Neural crest cell (in vitro differentiated cells): ENCODE data around the gene PGLYRP2. TPM values are rescaled to one million over a fixed set of nuclear protein-coding genes. Genes with fewer than 3 reads are reported as not detected.

Experiments used
- DNase-seq: peaks from one replicate; pipeline ENCODE4 v3.0.0; 2021; ENCODE audit warnings: low read depth, mixed read lengths, low spot score
- H3K27ac Mint-ChIP-seq: one replicate; pipeline ENCODE4 v1.8.0; 2021; ENCODE audit warnings: mild to moderate bottlenecking, mixed read lengths; ENCODE audit not compliant: unreplicated experiment
- H3K27me3 Mint-ChIP-seq: 2 replicates; pipeline ENCODE4 v1.8.0; 2021; ENCODE audit warnings: low read depth, mild to moderate bottlenecking, mixed read lengths
- H3K36me3 Mint-ChIP-seq: 2 replicates; pipeline ENCODE4 v1.8.0; 2021; ENCODE audit warnings: low read depth, mild to moderate bottlenecking, mixed read lengths
- H3K4me1 Mint-ChIP-seq: 2 replicates; pipeline ENCODE4 v1.8.0; 2021; ENCODE audit warnings: mixed read lengths
- H3K4me3 Mint-ChIP-seq: one replicate; pipeline ENCODE4 v1.8.0; 2021; ENCODE audit warnings: mild to moderate bottlenecking, mixed read lengths
- H3K9me3 Mint-ChIP-seq: 2 replicates; pipeline ENCODE4 v1.8.0; 2021; ENCODE audit warnings: mixed read lengths
- total RNA-seq: library from RNA; stranded (reverse); gene quantifications from 2 replicates; pipeline ENCODE4 v1.2.1, GENCODE V29; 2021
- TF ChIP-seq, protein P1 (sequence below): fragments of 200-600 bp; sonication (generic); conservative IDR thresholded peaks from 2 replicates; pipeline ENCODE4 v1.5.0; 2021; ENCODE audit warnings: antibody characterized with exemption, mild to moderate bottlenecking

PGLYRP2 gene
- total RNA-seq, 1 donor from 2014 or later = not detected

DNA sequence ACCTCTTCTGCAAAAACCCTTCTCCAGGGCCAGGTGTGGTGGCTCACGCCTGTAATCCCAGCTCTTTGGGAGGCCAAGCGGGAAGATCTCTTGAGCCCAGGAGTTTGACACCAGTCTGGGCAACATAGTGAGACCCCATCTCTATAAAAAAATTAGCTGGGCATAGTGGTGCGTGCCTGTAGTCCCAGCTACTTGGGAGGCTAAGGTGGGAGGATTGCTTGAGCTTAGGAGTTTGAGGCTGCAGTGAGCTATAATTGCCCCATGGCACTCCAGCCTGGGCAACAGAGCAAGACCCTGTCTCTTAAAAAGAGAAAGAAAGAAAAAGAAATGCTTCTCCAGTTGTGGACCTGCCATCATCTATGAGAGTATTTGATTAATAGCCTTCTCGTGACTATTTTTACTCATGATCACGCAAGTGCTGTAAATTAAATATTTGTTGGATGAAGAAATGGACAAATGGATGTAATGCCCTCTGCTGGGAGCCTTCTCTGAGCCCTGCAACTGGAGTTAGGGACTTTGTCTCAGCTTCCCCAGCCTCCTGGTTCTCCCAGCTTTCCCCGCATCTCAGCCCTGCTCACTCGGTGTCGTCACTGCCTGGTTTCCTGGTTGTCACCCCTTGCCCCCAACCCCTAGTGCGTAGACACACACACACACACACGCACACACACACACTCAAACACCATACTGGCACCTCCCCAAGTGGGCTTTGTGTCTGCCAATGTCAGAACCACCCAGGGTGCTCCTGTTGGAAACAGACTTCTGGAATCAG, 41.8 kb downstream of the PGLYRP2 start:
- peaks cover 3% of the 10 kb centered on the region for H3K36me3 Mint-ChIP-seq
- no peak overlapping the region for H3K4me3 Mint-ChIP-seq
- no peak overlapping the region for H3K27ac Mint-ChIP-seq
- TF ChIP-seq, protein P1, sequence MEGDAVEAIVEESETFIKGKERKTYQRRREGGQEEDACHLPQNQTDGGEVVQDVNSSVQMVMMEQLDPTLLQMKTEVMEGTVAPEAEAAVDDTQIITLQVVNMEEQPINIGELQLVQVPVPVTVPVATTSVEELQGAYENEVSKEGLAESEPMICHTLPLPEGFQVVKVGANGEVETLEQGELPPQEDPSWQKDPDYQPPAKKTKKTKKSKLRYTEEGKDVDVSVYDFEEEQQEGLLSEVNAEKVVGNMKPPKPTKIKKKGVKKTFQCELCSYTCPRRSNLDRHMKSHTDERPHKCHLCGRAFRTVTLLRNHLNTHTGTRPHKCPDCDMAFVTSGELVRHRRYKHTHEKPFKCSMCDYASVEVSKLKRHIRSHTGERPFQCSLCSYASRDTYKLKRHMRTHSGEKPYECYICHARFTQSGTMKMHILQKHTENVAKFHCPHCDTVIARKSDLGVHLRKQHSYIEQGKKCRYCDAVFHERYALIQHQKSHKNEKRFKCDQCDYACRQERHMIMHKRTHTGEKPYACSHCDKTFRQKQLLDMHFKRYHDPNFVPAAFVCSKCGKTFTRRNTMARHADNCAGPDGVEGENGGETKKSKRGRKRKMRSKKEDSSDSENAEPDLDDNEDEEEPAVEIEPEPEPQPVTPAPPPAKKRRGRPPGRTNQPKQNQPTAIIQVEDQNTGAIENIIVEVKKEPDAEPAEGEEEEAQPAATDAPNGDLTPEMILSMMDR = no peak
- H3K27me3 Mint-ChIP-seq = no peaks in the 10 kb centered on the region
- H3K9me3 Mint-ChIP-seq = no peaks in the 10 kb centered on the region
- DNase-seq = no peak
- peaks cover 12% of the 10 kb centered on the region for H3K4me1 Mint-ChIP-seq

DNA sequence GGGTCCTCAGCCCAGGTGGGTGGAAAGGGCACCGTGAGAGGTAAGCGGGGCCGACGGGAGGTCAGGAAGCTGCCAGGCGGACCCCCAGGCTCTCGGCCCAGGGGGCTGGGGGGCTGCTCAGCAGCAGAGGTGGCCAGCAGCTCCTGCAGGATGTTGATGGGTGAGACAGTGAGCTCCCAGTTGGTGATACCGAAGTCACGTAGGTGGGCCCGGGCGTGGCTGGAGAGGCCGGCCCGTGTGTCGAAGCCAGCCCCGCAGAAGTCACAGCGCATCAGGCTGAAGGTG, 42.5 kb downstream of the PGLYRP2 start:
- peaks cover 14% of the 10 kb centered on the region for H3K4me1 Mint-ChIP-seq
- TF ChIP-seq, protein P1 = no peak
- DNase-seq = no peak
- no peaks in the 10 kb centered on the region for H3K27me3 Mint-ChIP-seq
- no peak overlapping the region for H3K27ac Mint-ChIP-seq
- peaks cover 3% of the 10 kb centered on the region for H3K36me3 Mint-ChIP-seq
- no peak overlapping the region for H3K4me3 Mint-ChIP-seq
- no peaks in the 10 kb centered on the region for H3K9me3 Mint-ChIP-seq

DNA sequence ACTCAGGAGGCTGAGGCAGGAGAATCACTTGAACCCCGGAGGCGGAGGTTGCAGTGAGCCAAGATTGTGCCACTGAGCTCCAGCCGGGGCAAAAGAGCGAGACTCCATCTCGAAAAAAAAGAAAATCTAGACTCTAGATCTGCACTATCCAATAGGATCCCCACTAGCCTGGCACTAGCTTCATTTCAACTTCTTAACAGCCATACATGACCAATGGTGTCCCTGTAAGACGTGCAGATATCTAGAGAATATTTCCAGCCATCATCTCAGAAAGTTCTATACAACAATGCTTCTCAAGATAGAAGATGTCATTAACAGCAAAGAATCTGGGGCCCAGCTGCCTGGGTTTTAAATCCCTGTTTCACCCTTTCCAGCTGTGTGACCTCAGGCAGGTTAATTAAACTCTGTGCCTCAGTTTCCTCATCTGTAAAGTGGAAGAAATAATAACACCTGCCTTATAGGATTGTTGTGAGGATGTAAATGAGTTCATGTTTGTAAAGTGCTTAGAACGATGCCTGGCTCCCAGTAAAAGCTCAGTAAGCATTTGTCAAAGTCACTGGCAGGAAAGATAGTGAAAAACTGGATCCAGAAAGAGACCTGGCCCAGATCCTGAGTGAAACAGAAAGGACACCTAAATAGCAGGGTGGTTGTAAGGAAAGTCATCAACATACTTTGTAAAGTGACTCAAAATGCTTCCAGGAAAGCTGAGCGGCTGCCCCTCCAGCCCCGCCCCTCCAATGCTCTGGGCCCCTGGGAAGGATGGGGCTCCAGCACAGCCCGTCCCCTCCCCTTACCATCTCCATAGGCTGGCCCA, 43.1 kb downstream of the PGLYRP2 start:
- H3K4me3 Mint-ChIP-seq = peak overlapping the region; percentile 68
- H3K27ac Mint-ChIP-seq = no peak overlapping the region
- DNase-seq = no peak
- peaks cover 3% of the 10 kb centered on the region for H3K36me3 Mint-ChIP-seq
- H3K4me1 Mint-ChIP-seq = peaks cover 20% of the 10 kb centered on the region
- no peaks in the 10 kb centered on the region for H3K27me3 Mint-ChIP-seq
- TF ChIP-seq, protein P1 = no peak
- no peaks in the 10 kb centered on the region for H3K9me3 Mint-ChIP-seq

DNA sequence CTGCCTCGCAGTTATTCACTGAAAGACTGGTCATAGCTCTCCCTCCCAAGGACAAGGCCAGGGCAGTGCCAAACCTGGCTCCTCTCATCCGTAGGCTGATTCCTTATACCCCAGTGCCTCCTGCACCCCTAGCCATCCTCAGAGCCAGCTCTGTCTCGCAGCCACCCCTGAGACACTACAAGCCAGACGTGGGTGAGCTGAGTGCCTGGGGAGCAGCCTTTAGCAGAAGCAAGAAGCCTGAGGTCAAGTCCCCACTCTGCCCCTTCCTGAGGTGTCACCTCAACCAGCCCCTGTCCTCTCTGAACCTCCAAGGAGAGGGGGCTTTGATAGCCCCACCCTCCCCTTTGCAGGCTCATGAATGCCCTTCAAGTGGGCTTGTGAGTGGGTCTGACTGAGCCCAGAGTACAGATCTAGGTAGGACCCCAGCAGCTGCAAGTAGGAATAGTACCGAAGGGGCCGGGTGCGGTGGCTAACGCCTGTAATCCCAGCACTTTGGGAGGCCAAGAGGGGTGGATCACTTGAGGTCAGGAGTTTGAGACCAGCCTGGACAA, 45.7 kb downstream of the PGLYRP2 start:
- Mint-ChIP-seq H3K9me3 (no peaks in the 10 kb centered on the region), H3K4me3 (peak overlapping the region; percentile 97), H3K4me1 (peaks cover 23% of the 10 kb centered on the region), H3K27me3 (no peaks in the 10 kb centered on the region), H3K27ac (no peak overlapping the region), H3K36me3 (peaks cover 3% of the 10 kb centered on the region)
- TF ChIP-seq, protein P1 = no peak
- DNase-seq = no peak

DNA sequence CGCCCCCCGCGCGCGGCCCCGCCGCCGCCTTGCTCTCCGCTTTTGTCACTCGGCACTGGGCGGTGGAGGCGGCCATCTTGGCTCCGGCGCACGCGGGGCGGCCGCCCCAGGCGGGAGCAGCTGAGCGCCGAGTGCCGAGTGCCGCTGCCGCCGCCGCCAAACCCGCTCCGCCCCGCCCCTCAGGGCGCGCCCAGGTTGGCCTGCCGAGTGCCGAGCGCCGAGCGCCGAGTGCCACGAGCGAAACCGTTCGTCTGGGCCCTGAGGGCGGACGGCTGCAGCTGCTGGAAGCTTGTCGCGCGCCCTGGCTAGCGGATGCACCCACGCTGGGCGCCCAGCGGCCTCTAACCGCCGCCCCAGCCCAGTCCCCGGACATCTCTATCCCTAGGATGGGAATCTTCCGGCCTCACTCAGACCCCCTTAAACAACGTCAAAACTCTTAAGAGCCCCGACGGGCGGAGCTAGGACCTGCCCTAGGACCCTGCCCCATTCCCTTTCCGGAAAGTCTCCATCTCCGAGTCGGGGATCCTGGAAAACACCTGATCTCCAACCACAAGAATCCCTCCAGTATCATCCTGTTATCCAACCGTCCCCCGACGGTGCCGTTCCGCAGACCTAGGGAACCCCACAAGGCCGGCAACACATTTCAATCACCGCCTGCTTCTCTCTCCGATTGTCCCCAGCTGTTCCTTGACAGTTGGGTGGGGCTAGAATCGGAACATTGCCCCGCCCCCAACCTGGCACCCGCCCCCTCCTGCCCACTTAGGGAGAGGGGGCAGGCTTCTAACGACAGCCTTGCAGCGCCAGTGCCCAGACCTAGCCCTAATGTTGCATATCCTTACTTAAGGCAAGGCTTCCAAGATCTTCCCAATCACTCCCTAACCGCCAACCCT, 46.4 kb downstream of the PGLYRP2 start:
- H3K36me3 Mint-ChIP-seq = peaks cover 3% of the 10 kb centered on the region
- peak; percentile 87 for DNase-seq

More for the DNA sequence above, 46.4 kb downstream of the PGLYRP2 start:
- Mint-ChIP-seq H3K9me3 (no peaks in the 10 kb centered on the region), H3K4me3 (peak overlapping the region; percentile 97), H3K27ac (peak overlapping the region; percentile 82), H3K4me1 (peaks cover 23% of the 10 kb centered on the region), H3K27me3 (no peaks in the 10 kb centered on the region)
- TF ChIP-seq, protein P1 = no peak
